HCT116 (cell line): ENCODE results near the gene NAT16. TPM values are rescaled to one million over a fixed set of nuclear protein-coding genes. Genes with fewer than 3 reads are reported as not detected.

Experiments used
- ATAC-seq: fragments of 200-7000 bp; cut with Tn5 transposase; 2 replicates; pipeline ENCODE4 v1.9.1; 2020; ENCODE audit warnings: mild to moderate bottlenecking, moderate library complexity
- BruUV-seq: library from RNA; stranded (reverse); fragments of 400-500 nt; replicated peaks from 2 replicates; lab custom pipeline; 2021; lab: Mats Ljungman, UMichigan
- CTCF ChIA-PET: fragments of 300-600 bp; sonication (Branson Sonifier 250); formaldehyde crosslinking; loops from one replicate; lab custom pipeline; 2021; ENCODE audit warnings: antibody characterized with exemption; lab: Charles Lee
- POLR2A ChIA-PET: fragments of 300-600, 350-600 bp; sonication (Branson Sonifier 250); formaldehyde crosslinking; loops from one replicate; lab custom pipeline; 2021; ENCODE audit warnings: antibody characterized with exemption; lab: Charles Lee
- RAD21 ChIA-PET, 2 experiments: fragments of 300-600 bp; sonication (Branson Sonifier 250); formaldehyde crosslinking; loops; one replicate each; lab custom pipeline; 2023; ENCODE audit warnings: low total read pairs in 2 of 2; ENCODE audit not compliant: uncharacterized antibody in 2 of 2, unreplicated experiment in 2 of 2, low non-redundant PET in 1 of 2; lab: Charles Lee
- DNase-seq: peaks from one replicate; pipeline ENCODE4 v3.0.0-alpha.2; 2010; ENCODE audit warnings: low read depth, low spot score
- H2AFZ ChIP-seq: fragments of 200-600 bp; shearing (Covaris generic), sonication (generic); 2 replicates; pipeline ENCODE4 v1.6.1; 2017; ENCODE audit warnings: low read depth, mixed run types, mixed read lengths, antibody characterized with exemption, low read length; ENCODE audit not compliant: poor library complexity, severe bottlenecking
- H3K27ac ChIP-seq: 2 replicates; pipeline ENCODE4 v1.5.1; 2012; ENCODE audit warnings: low read depth, low read length
- H3K27me3 ChIP-seq: fragments of 200-600 bp; sonication (generic); 2 replicates; pipeline ENCODE4 v1.6.1; 2016; ENCODE audit warnings: mixed run types, low read length, mixed read lengths; ENCODE audit not compliant: insufficient read depth
- H3K36me3 ChIP-seq, 2 experiments: fragments of 200-500 bp in 1 of 2; fragments of 200-600 bp in 1 of 2; sonication (Bioruptor generic) in 1 of 2; sonication (generic) in 1 of 2; 2 replicates each; pipeline versions ENCODE4 v1.5.1 to v1.6.1; 2014 to 2016; ENCODE audit warnings: low read length in 2 of 2, inconsistent platforms in 1 of 2, mixed read lengths in 1 of 2, mixed run types in 1 of 2; ENCODE audit not compliant: insufficient read depth in 2 of 2, control insufficient read depth in 1 of 2
- H3K4me1 ChIP-seq, 2 experiments: fragments of 200-600 bp in 1 of 2; sonication (generic) in 1 of 2; 2 replicates each; pipeline versions ENCODE4 v1.5.1 to v1.6.1; 2012 to 2017; ENCODE audit warnings: low read length in 2 of 2, inconsistent platforms in 1 of 2, mild to moderate bottlenecking in 1 of 2, mixed read lengths in 1 of 2, mixed run types in 1 of 2, moderate library complexity in 1 of 2; ENCODE audit not compliant: insufficient read depth in 2 of 2, control insufficient read depth in 1 of 2
- H3K4me2 ChIP-seq: fragments of 200-600 bp; sonication (generic); 2 replicates; pipeline ENCODE4 v1.6.1; 2017; ENCODE audit warnings: mixed run types, low read length, mixed read lengths
- H3K4me3 ChIP-seq, 2 experiments: fragments of 200-600 bp in 1 of 2; sonication (generic) in 1 of 2; replicated peaks in 1 of 2; 2 replicates each; pipeline ENCODE4 v1.5.1; 2011 to 2016; ENCODE audit warnings: low read length in 2 of 2, control low read depth in 1 of 2, low read depth in 1 of 2, mild to moderate bottlenecking in 1 of 2, mixed read lengths in 1 of 2, mixed run types in 1 of 2
- H3K79me2 ChIP-seq: fragments of 200-600 bp; sonication (generic); 2 replicates; pipeline ENCODE4 v1.6.1; 2017; ENCODE audit warnings: mild to moderate bottlenecking, mixed run types, low read length, moderate library complexity, mixed read lengths; ENCODE audit not compliant: insufficient read depth
- H3K9ac ChIP-seq: fragments of 200-600 bp; sonication (generic); 2 replicates; pipeline ENCODE4 v1.6.1; 2016; ENCODE audit warnings: low read length, mixed read lengths
- H3K9me2 ChIP-seq: fragments of 200-600 bp; sonication (generic), shearing (Covaris generic); 2 replicates; pipeline ENCODE4 v1.6.1; 2017; ENCODE audit warnings: mixed run types, mild to moderate bottlenecking, moderate library complexity; ENCODE audit not compliant: insufficient read depth
- H3K9me3 ChIP-seq, 2 experiments: fragments of 200-500 bp in 1 of 2; fragments of 200-600 bp in 1 of 2; sonication (Bioruptor generic) in 1 of 2; sonication (generic) in 1 of 2; 2 replicates each; pipeline ENCODE4 v1.6.1; 2014 to 2017; ENCODE audit warnings: low read length in 2 of 2, mixed read lengths in 2 of 2, inconsistent platforms in 1 of 2, low read depth in 1 of 2, mild to moderate bottlenecking in 1 of 2, mixed run types in 1 of 2, moderate library complexity in 1 of 2; ENCODE audit not compliant: control insufficient read depth in 1 of 2, insufficient read depth in 1 of 2
- H4K20me1 ChIP-seq: fragments of 200-600 bp; sonication (generic), shearing (Covaris generic); 2 replicates; pipeline ENCODE4 v1.6.1; 2017; ENCODE audit warnings: mixed run types, mild to moderate bottlenecking, moderate library complexity; ENCODE audit not compliant: insufficient read depth
- CBX3 ChIP-seq: IDR thresholded peaks from 2 replicates; pipeline ENCODE4 v1.6.1; 2012; ENCODE audit warnings: low read depth
- CEBPB ChIP-seq: IDR thresholded peaks from 2 replicates; pipeline ENCODE4 v1.6.1; 2012; ENCODE audit warnings: low read depth
- ELF1 ChIP-seq: IDR thresholded peaks from 2 replicates; pipeline ENCODE4 v1.6.1; 2012; ENCODE audit warnings: low read depth, borderline replicate concordance
- EZH2 ChIP-seq: fragments of 200-600 bp; sonication (generic); IDR thresholded peaks from 2 replicates; pipeline ENCODE4 v1.6.1; 2017; ENCODE audit warnings: antibody characterized with exemption, mixed run types
- EZH2phosphoT487 ChIP-seq: fragments of 200-600 bp; IDR thresholded peaks from 2 replicates; pipeline ENCODE4 v1.6.1; 2018; ENCODE audit warnings: antibody characterized with exemption, borderline replicate concordance
- FOSL1 ChIP-seq: IDR thresholded peaks from 2 replicates; pipeline ENCODE4 v1.6.1; 2012; ENCODE audit warnings: low read depth
- JUND ChIP-seq: IDR thresholded peaks from 2 replicates; pipeline ENCODE4 v1.6.1; 2012
- POLR2A ChIP-seq: IDR thresholded peaks from 2 replicates; pipeline ENCODE4 v1.7.0; 2011; ENCODE audit warnings: borderline replicate concordance; ENCODE audit not compliant: insufficient read depth, insufficient read length; ENCODE audit errors: extremely low read depth
- POLR2AphosphoS5 ChIP-seq: IDR thresholded peaks from 2 replicates; pipeline ENCODE4 v1.6.1; 2011; ENCODE audit warnings: mild to moderate bottlenecking, low read depth, low read length, moderate library complexity
- RAD21 ChIP-seq: IDR thresholded peaks from 2 replicates; pipeline ENCODE4 v1.6.1; 2012; ENCODE audit warnings: low read depth, mild to moderate bottlenecking
- SIN3A ChIP-seq: IDR thresholded peaks from 2 replicates; pipeline ENCODE4 v1.6.1; 2012; ENCODE audit warnings: low read depth
- SP1 ChIP-seq: IDR thresholded peaks from 2 replicates; pipeline ENCODE4 v1.6.1; 2012; ENCODE audit warnings: low read depth
- SRF ChIP-seq: IDR thresholded peaks from 2 replicates; pipeline ENCODE4 v1.6.1; 2012; ENCODE audit warnings: low read depth
- TCF7L2 ChIP-seq: IDR thresholded peaks from 2 replicates; pipeline ENCODE4 v1.7.0; 2011; ENCODE audit warnings: borderline replicate concordance, inconsistent platforms; ENCODE audit not compliant: insufficient read depth, insufficient read length; ENCODE audit errors: extremely low read depth
- YY1 ChIP-seq: IDR thresholded peaks from 2 replicates; pipeline ENCODE4 v1.6.1; 2011; ENCODE audit warnings: low read length, low read depth, moderate library complexity, mild to moderate bottlenecking; ENCODE audit not compliant: insufficient replicate concordance; ENCODE audit errors: extremely low read depth
- ZFX ChIP-seq: fragments of 450-650 bp; IDR thresholded peaks from 2 replicates; pipeline ENCODE4 v1.6.1; 2017
- ZNF274 ChIP-seq: fragments of 200-500 bp; sonication (Bioruptor generic); IDR thresholded peaks from 2 replicates; pipeline ENCODE4 v1.6.1; 2014; ENCODE audit warnings: mild to moderate bottlenecking, low read depth, low read length, inconsistent platforms
- intact Hi-C: fragments of 100-400 bp; cut with micrococcal nuclease; formaldehyde crosslinking; loops from 2 replicates; pipeline ENCODE4 v1.10.0; 2022
- total RNA-seq: library from RNA; stranded (reverse); gene quantifications from one replicate; pipeline ENCODE4 v1.2.1, GENCODE V29; 2021; ENCODE audit not compliant: unreplicated experiment
- TF ChIP-seq, protein P1 (sequence below): IDR thresholded peaks from 2 replicates; pipeline ENCODE4 v1.6.1; 2012; ENCODE audit warnings: low read depth
- TF ChIP-seq, protein P2 (sequence below): IDR thresholded peaks from 2 replicates; pipeline ENCODE4 v1.6.1; 2012
- TF ChIP-seq, protein P3 (sequence below): IDR thresholded peaks from 2 replicates; pipeline ENCODE4 v1.6.1; 2011; ENCODE audit warnings: mild to moderate bottlenecking, low read length, moderate library complexity; ENCODE audit not compliant: insufficient replicate concordance; ENCODE audit errors: extremely low read depth

The NAT16 gene
- total RNA-seq, 1 experiment from 2014 or later, result 2.0 TPM

DNA sequence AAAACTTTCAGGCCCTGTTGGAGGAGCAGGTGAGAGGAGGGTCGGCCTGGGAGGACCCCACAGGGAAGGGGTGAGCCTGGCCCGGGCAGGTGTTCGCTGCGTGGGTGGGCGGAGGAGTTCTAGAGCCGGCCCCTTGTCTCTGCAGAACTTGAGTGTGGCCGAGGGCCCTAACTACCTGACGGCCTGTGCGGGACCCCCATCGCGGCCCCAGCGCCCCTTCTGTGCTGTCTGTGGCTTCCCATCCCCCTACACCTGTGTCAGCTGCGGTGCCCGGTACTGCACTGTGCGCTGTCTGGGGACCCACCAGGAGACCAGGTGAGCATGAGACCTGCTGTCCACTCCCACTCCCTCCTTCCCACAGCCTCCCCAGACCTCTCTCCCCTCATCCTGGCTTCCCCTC, 43.4 kb upstream of the NAT16 start:
- no peaks in the 10 kb centered on the region for H3K9me2 ChIP-seq
- ChIA-PET RAD21 (no interaction called here), POLR2A (no interaction called here), CTCF (no interaction called here)
- H3K79me2 ChIP-seq, result peaks cover 21% of the 10 kb centered on the region
- no peaks in the 10 kb centered on the region for H4K20me1 ChIP-seq
- H3K9me3 ChIP-seq, result no peaks in the 10 kb centered on the region
- ATAC-seq, result no peak
- H3K36me3 ChIP-seq, result peaks cover 4 to 8% of the 10 kb centered on the region in 2 experiments; a peak in 2 of 4 replicates
- no peak overlapping the region for H3K4me2 ChIP-seq
- H3K27ac ChIP-seq, result no peak overlapping the region
- no peak overlapping the region for H3K4me3 ChIP-seq
- H3K4me1 ChIP-seq, result peaks cover 0 to 7% of the 10 kb centered on the region in 2 experiments; a peak in 1 of 4 replicates
- DNase-seq, result no peak
- H3K9ac ChIP-seq, result no peak overlapping the region
- intact Hi-C loops, result no loop called here
- TF ChIP-seq JUND, result no peak
- TF ChIP-seq, protein P1, sequence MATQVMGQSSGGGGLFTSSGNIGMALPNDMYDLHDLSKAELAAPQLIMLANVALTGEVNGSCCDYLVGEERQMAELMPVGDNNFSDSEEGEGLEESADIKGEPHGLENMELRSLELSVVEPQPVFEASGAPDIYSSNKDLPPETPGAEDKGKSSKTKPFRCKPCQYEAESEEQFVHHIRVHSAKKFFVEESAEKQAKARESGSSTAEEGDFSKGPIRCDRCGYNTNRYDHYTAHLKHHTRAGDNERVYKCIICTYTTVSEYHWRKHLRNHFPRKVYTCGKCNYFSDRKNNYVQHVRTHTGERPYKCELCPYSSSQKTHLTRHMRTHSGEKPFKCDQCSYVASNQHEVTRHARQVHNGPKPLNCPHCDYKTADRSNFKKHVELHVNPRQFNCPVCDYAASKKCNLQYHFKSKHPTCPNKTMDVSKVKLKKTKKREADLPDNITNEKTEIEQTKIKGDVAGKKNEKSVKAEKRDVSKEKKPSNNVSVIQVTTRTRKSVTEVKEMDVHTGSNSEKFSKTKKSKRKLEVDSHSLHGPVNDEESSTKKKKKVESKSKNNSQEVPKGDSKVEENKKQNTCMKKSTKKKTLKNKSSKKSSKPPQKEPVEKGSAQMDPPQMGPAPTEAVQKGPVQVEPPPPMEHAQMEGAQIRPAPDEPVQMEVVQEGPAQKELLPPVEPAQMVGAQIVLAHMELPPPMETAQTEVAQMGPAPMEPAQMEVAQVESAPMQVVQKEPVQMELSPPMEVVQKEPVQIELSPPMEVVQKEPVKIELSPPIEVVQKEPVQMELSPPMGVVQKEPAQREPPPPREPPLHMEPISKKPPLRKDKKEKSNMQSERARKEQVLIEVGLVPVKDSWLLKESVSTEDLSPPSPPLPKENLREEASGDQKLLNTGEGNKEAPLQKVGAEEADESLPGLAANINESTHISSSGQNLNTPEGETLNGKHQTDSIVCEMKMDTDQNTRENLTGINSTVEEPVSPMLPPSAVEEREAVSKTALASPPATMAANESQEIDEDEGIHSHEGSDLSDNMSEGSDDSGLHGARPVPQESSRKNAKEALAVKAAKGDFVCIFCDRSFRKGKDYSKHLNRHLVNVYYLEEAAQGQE, result no peak
- no peak for TF ChIP-seq EZH2phosphoT487
- no peak for TF ChIP-seq POLR2AphosphoS5
- no peak for TF ChIP-seq YY1
- TF ChIP-seq FOSL1, result no peak
- TF ChIP-seq, protein P2, sequence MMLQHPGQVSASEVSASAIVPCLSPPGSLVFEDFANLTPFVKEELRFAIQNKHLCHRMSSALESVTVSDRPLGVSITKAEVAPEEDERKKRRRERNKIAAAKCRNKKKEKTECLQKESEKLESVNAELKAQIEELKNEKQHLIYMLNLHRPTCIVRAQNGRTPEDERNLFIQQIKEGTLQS, result no peak
- TF ChIP-seq SIN3A, result no peak
- no peak for TF ChIP-seq RAD21
- TF ChIP-seq, protein P3, sequence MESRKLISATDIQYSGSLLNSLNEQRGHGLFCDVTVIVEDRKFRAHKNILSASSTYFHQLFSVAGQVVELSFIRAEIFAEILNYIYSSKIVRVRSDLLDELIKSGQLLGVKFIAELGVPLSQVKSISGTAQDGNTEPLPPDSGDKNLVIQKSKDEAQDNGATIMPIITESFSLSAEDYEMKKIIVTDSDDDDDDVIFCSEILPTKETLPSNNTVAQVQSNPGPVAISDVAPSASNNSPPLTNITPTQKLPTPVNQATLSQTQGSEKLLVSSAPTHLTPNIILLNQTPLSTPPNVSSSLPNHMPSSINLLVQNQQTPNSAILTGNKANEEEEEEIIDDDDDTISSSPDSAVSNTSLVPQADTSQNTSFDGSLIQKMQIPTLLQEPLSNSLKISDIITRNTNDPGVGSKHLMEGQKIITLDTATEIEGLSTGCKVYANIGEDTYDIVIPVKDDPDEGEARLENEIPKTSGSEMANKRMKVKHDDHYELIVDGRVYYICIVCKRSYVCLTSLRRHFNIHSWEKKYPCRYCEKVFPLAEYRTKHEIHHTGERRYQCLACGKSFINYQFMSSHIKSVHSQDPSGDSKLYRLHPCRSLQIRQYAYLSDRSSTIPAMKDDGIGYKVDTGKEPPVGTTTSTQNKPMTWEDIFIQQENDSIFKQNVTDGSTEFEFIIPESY, result no peak
- TF ChIP-seq ZNF274, result no peak
- no peak for TF ChIP-seq ELF1
- TF ChIP-seq SRF, result no peak
- no peak for TF ChIP-seq ZFX
- TF ChIP-seq TCF7L2, result no peak
- TF ChIP-seq POLR2A, result no peak
- TF ChIP-seq CEBPB, result no peak
- no peak for TF ChIP-seq SP1
- TF ChIP-seq CBX3, result no peak
- TF ChIP-seq EZH2, result no peak
- H2AFZ ChIP-seq, result no peak overlapping the region
- no peaks in the 10 kb centered on the region for H3K27me3 ChIP-seq
- TSS peak; percentile 14 for BruUV-seq
